Osteoblast (primary cell): ENCODE results near the gene ZBTB9. TPM values are rescaled to one million over a fixed set of nuclear protein-coding genes. Genes with fewer than 3 reads are reported as not detected.

ENCODE experiments used
- DNase-seq: peaks from one replicate; pipeline ENCODE4 v3.0.0; 2011; ENCODE audit warnings: low spot score, mixed read lengths; ENCODE audit not compliant: insufficient read length; ENCODE audit errors: missing footprints
- H2AFZ ChIP-seq: 2 replicates; pipeline ENCODE4 v1.6.0; 2011; ENCODE audit warnings: mild to moderate bottlenecking, low read length
- H3K27ac ChIP-seq: 2 replicates; pipeline ENCODE4 v1.5.1; 2011; ENCODE audit warnings: mild to moderate bottlenecking, low read depth, low read length, moderate library complexity
- H3K27me3 ChIP-seq: 2 replicates; pipeline ENCODE4 v1.6.0; 2012; ENCODE audit warnings: mild to moderate bottlenecking, control low read depth, inconsistent platforms, low read length, moderate library complexity; ENCODE audit not compliant: insufficient read depth
- H3K36me3 ChIP-seq: 2 replicates; pipeline ENCODE4 v1.5.1; 2011; ENCODE audit warnings: mild to moderate bottlenecking, low read length, control low read depth, moderate library complexity; ENCODE audit not compliant: insufficient read depth
- H3K4me1 ChIP-seq: 2 replicates; pipeline ENCODE4 v1.5.1; 2011; ENCODE audit warnings: mild to moderate bottlenecking, low read length, control low read depth, moderate library complexity; ENCODE audit not compliant: insufficient read depth
- H3K4me2 ChIP-seq: 2 replicates; pipeline ENCODE4 v1.6.0; 2011; ENCODE audit warnings: mild to moderate bottlenecking, low read length; ENCODE audit not compliant: insufficient read depth
- H3K4me3 ChIP-seq: fragments of 200-600 bp; sonication (generic); 3 replicates; pipeline ENCODE4 v1.5.1; 2012; ENCODE audit warnings: mild to moderate bottlenecking, low read length, inconsistent platforms; ENCODE audit not compliant: insufficient read depth
- H3K79me2 ChIP-seq: 2 replicates; pipeline ENCODE4 v1.6.0; 2012; ENCODE audit warnings: mild to moderate bottlenecking, low read length, control low read depth, inconsistent platforms; ENCODE audit not compliant: insufficient read depth
- H3K9me3 ChIP-seq: 2 replicates; pipeline ENCODE4 v1.5.1; 2011; ENCODE audit warnings: low read depth, low read length, control low read depth
- H4K20me1 ChIP-seq: 2 replicates; pipeline ENCODE4 v1.6.0; 2012; ENCODE audit warnings: mild to moderate bottlenecking, low read length, control low read depth; ENCODE audit not compliant: insufficient read depth
- total RNA-seq: library from RNA; depleted of rRNA; stranded (reverse); fragments of >200 nt; gene quantifications from 2 replicates; pipeline ENCODE4 v1.2.3, GENCODE V29; 2012
- TF ChIP-seq, protein P1 (sequence below): IDR thresholded peaks from 2 replicates; pipeline ENCODE4 v1.5.1; 2011; ENCODE audit warnings: mild to moderate bottlenecking, low read depth, low read length, moderate library complexity; ENCODE audit errors: extremely low read depth

The ZBTB9 gene
- total RNA-seq, 1 donor, result 4.7 TPM

DNA sequence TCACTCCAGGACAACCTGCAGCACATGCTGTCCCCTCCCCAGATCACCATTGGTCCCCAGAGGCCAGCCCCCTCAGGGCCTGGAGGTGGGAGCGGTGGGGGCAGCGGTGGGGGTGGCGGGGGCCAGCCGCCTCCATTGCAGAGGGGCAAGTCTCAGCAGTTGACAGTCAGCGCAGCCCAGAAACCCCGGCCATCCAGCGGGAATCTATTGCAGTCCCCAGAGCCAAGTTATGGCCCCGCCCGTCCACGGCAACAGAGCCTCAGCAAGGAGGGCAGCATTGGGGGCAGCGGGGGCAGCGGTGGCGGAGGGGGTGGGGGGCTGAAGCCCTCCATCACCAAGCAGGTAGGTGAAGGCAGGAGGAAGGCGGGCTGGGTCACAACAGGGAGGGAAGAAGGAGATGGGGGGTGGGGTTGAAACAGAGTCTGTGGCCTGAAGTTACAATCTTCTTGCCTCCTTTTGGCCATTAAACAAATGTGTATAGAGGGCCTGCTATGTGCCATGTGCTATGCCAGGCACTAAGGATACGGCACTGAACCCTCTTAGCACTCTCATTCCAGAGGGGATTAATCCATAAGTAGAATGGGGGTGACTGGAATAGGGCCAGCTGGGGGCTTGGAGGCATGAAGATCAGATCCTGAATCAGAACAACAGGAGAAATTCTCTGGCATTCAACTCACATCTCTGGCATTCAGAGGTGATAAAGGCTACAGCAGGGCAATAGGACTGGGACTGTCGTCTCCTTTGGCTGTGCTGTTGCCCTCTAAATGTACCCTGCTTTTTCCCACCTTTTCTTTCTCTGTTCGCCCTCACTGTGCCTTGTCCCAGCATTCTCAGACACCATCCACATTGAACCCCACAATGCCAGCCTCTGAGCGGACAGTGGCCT is 10.5 kb upstream of the ZBTB9 start:
- no peak overlapping the region for H2AFZ ChIP-seq
- peaks cover 3% of the 10 kb centered on the region for H3K4me1 ChIP-seq
- no peak overlapping the region for H3K4me3 ChIP-seq
- H4K20me1 ChIP-seq, result peaks cover 7% of the 10 kb centered on the region
- no peak overlapping the region for H3K27ac ChIP-seq
- TF ChIP-seq, protein P1, sequence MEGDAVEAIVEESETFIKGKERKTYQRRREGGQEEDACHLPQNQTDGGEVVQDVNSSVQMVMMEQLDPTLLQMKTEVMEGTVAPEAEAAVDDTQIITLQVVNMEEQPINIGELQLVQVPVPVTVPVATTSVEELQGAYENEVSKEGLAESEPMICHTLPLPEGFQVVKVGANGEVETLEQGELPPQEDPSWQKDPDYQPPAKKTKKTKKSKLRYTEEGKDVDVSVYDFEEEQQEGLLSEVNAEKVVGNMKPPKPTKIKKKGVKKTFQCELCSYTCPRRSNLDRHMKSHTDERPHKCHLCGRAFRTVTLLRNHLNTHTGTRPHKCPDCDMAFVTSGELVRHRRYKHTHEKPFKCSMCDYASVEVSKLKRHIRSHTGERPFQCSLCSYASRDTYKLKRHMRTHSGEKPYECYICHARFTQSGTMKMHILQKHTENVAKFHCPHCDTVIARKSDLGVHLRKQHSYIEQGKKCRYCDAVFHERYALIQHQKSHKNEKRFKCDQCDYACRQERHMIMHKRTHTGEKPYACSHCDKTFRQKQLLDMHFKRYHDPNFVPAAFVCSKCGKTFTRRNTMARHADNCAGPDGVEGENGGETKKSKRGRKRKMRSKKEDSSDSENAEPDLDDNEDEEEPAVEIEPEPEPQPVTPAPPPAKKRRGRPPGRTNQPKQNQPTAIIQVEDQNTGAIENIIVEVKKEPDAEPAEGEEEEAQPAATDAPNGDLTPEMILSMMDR, result no peak
- peaks cover 65% of the 10 kb centered on the region for H3K36me3 ChIP-seq
- DNase-seq, result peak; percentile 26
- H3K79me2 ChIP-seq, result no peaks in the 10 kb centered on the region
- no peaks in the 10 kb centered on the region for H3K9me3 ChIP-seq
- no peaks in the 10 kb centered on the region for H3K27me3 ChIP-seq
- no peak overlapping the region for H3K4me2 ChIP-seq

DNA sequence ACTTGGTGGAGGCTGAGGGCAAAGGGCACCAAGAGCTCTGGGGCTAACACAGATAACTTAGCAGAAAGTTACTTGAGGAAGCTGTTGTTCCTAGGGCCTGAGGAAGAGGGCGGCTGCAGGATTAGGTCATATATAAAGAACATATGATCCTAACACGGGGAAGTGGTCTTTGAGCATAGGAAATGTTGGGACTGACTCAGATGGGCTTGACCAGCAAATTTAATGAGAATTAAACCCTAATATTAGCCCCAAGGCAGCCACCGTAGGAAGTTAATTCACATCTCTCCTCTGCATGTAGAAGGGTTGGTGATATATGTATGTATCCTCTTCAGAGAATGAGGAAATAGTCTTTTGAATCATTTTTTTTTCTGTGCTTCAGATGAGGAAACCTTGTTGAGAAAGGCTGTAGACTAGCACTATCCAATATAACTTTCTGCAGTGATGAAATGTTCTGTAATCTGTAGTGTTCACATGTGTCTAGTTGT is 9.2 kb upstream of the ZBTB9 start:
- no peaks in the 10 kb centered on the region for H3K4me1 ChIP-seq
- TF ChIP-seq, protein P1, result no peak
- H4K20me1 ChIP-seq, result peaks cover 7% of the 10 kb centered on the region
- H3K27ac ChIP-seq, result no peak overlapping the region
- no peaks in the 10 kb centered on the region for H3K27me3 ChIP-seq
- H3K79me2 ChIP-seq, result no peaks in the 10 kb centered on the region
- H3K4me2 ChIP-seq, result no peak overlapping the region
- peak; percentile 67 for DNase-seq
- H3K36me3 ChIP-seq, result peaks cover 65% of the 10 kb centered on the region
- no peaks in the 10 kb centered on the region for H3K9me3 ChIP-seq
- H3K4me3 ChIP-seq, result no peak overlapping the region
- no peak overlapping the region for H2AFZ ChIP-seq

DNA sequence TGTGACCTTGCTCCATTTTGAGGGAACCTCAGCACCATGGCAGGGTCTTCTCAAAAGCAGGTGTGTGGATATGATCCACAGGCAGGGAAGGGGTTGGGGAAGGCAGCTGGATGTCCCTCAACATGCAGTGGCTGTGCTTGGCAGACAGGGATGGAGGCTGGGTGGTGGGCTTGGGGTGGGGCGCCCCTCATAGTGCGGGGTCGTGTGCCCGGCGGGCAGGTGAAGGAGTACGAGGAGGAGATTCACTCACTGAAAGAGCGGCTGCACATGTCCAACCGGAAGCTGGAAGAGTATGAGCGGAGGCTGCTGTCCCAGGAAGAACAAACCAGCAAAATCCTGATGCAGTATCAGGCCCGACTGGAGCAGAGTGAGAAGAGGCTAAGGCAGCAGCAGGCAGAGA is 8.0 kb upstream of the ZBTB9 start:
- H4K20me1 ChIP-seq, result peaks cover 7% of the 10 kb centered on the region
- no peak for DNase-seq
- no peaks in the 10 kb centered on the region for H3K79me2 ChIP-seq
- no peak overlapping the region for H3K4me3 ChIP-seq
- no peak overlapping the region for H2AFZ ChIP-seq
- no peak overlapping the region for H3K4me2 ChIP-seq
- TF ChIP-seq, protein P1, result no peak
- H3K36me3 ChIP-seq, result peaks cover 65% of the 10 kb centered on the region
- H3K27ac ChIP-seq, result no peak overlapping the region
- H3K4me1 ChIP-seq, result no peaks in the 10 kb centered on the region
- H3K27me3 ChIP-seq, result no peaks in the 10 kb centered on the region
- H3K9me3 ChIP-seq, result no peaks in the 10 kb centered on the region

DNA sequence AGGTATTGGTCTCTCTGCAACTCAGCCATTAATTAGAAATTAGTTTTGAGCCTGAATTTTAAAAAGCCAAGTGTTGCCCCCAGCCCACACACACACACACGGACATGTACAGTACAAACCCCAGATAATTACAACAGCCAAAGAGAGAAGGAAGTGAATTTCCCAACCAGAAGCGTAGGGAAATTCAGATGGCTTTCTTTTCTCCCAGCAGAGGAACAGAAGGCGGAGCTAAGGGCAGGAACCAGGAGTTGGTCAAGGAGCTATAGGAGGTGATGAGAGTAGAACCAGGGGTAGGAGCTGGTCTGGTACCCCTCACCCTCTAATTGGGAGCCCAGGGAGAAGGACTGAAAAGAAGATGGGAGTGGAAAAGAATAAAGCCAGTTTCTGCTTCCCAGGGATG is 3.9 kb upstream of the ZBTB9 start:
- TF ChIP-seq, protein P1, result no peak
- no peaks in the 10 kb centered on the region for H3K27me3 ChIP-seq
- peaks cover 22% of the 10 kb centered on the region for H3K79me2 ChIP-seq
- H2AFZ ChIP-seq, result no peak overlapping the region
- peaks cover 12% of the 10 kb centered on the region for H3K4me1 ChIP-seq
- peaks cover 4% of the 10 kb centered on the region for H4K20me1 ChIP-seq
- H3K4me3 ChIP-seq, result no peak overlapping the region
- no peaks in the 10 kb centered on the region for H3K9me3 ChIP-seq
- H3K36me3 ChIP-seq, result peaks cover 38% of the 10 kb centered on the region
- no peak overlapping the region for H3K27ac ChIP-seq
- peak; percentile 54 for DNase-seq
- no peak overlapping the region for H3K4me2 ChIP-seq
